HEK293 (cell line): ENCODE measurements around the gene IRAK2.
A peak's percentile ranks its signal among the peaks of the same experiment; 100 is the strongest.

Experiments used
- CTCF ChIA-PET: fragments of 350-600 bp; formaldehyde crosslinking; extraction: SDS; loops from one replicate; lab custom pipeline; 2021; ENCODE audit warnings: antibody characterized with exemption; lab: Yijun Ruan, JAX
- POLR2A ChIA-PET: fragments of 300-600 bp; formaldehyde crosslinking; extraction: SDS; loops from one replicate; lab custom pipeline; 2020; ENCODE audit warnings: antibody characterized with exemption, inconsistent platforms; lab: Yijun Ruan, JAX
- H3K27ac ChIP-seq: fragments of 200-500 bp; sonication (Bioruptor generic); 2 replicates; pipeline ENCODE4 v1.5.1; 2014; ENCODE audit warnings: low read depth, low read length, control low read depth, inconsistent platforms; ENCODE audit errors: extremely low read depth
- H3K36me3 ChIP-seq, 2 experiments: fragments of 200-500 bp in 1 of 2; sonication (Bioruptor generic) in 1 of 2; 1 replicate in 1 of 2; 2 replicates in 1 of 2; pipeline ENCODE4 v1.5.1; 2014 to 2017; ENCODE audit warnings: inconsistent platforms in 2 of 2, low read length in 2 of 2; ENCODE audit not compliant: control insufficient read depth in 2 of 2, insufficient read depth in 1 of 2
- H3K4me1 ChIP-seq: fragments of 200-500 bp; sonication (Bioruptor generic); 2 replicates; pipeline ENCODE4 v1.5.1; 2014; ENCODE audit warnings: mild to moderate bottlenecking, low read length, inconsistent platforms; ENCODE audit not compliant: control insufficient read depth, insufficient read depth
- H3K4me3 ChIP-seq: 2 replicates; pipeline ENCODE4 v1.5.1; 2011; ENCODE audit warnings: low read depth, mild to moderate bottlenecking, control low read depth, low read length, moderate library complexity
- H3K9me3 ChIP-seq: fragments of 200-500 bp; sonication (Bioruptor generic); 2 replicates; pipeline ENCODE4 v1.5.1; 2014; ENCODE audit warnings: low read depth, low read length, inconsistent platforms; ENCODE audit not compliant: control insufficient read depth, insufficient read depth
- BCL11B ChIP-seq: fragments of 450-650 bp; formaldehyde crosslinking; IDR thresholded peaks from 2 replicates; pipeline ENCODE4 v1.5.1; 2016; ENCODE audit warnings: low read depth, missing biosample characterization, missing genetic modification characterization
- BCL6B ChIP-seq: fragments of 450-650 bp; formaldehyde crosslinking; IDR thresholded peaks from 2 replicates; pipeline ENCODE4 v1.5.1; 2017; ENCODE audit warnings: missing biosample characterization, missing genetic modification characterization
- EGR2 ChIP-seq: fragments of 450-650 bp; formaldehyde crosslinking; IDR thresholded peaks from 2 replicates; pipeline ENCODE4 v1.5.1; 2016; ENCODE audit warnings: low read depth, missing biosample characterization, missing genetic modification characterization
- HOXD13 ChIP-seq: sonication (generic); formaldehyde crosslinking; IDR thresholded peaks from 2 replicates; pipeline ENCODE4 v1.8.0; 2022; ENCODE audit warnings: missing genetic modification reagents, borderline replicate concordance
- KLF9 ChIP-seq: fragments of 450-650 bp; formaldehyde crosslinking; IDR thresholded peaks from 2 replicates; pipeline ENCODE4 v1.5.1; 2016; ENCODE audit warnings: missing biosample characterization, missing genetic modification characterization, low read depth
- PRDM1 ChIP-seq: fragments of 450-650 bp; formaldehyde crosslinking; IDR thresholded peaks from 2 replicates; pipeline ENCODE4; 2016; ENCODE audit warnings: missing biosample characterization, missing genetic modification characterization
- RBAK ChIP-seq: fragments of 450-650 bp; formaldehyde crosslinking; IDR thresholded peaks from 2 replicates; pipeline ENCODE4 v1.5.1; 2016; ENCODE audit warnings: missing biosample characterization, missing genetic modification characterization
- REPIN1 ChIP-seq: fragments of 450-650 bp; formaldehyde crosslinking; IDR thresholded peaks from 2 replicates; pipeline ENCODE4 v1.5.1; 2017; ENCODE audit warnings: missing biosample characterization, missing genetic modification characterization, low read depth
- SETDB1 ChIP-seq: IDR thresholded peaks from one replicate; pipeline ENCODE4 v1.6.1; 2017; ENCODE audit warnings: mild to moderate bottlenecking, low read length, moderate library complexity, mixed read lengths; ENCODE audit not compliant: insufficient read length
- YY2 ChIP-seq: fragments of 450-650 bp; formaldehyde crosslinking; IDR thresholded peaks from 2 replicates; pipeline ENCODE4 v1.5.1; 2016; ENCODE audit warnings: missing biosample characterization, missing genetic modification characterization
- ZBTB17 ChIP-seq: fragments of 450-650 bp; formaldehyde crosslinking; IDR thresholded peaks from 2 replicates; pipeline ENCODE4 v1.5.1; 2016; ENCODE audit warnings: missing biosample characterization, missing genetic modification characterization
- ZBTB48 ChIP-seq: fragments of 450-650 bp; formaldehyde crosslinking; IDR thresholded peaks from 2 replicates; pipeline ENCODE4 v1.5.1; 2016; ENCODE audit warnings: missing biosample characterization, missing genetic modification characterization
- ZFHX2 ChIP-seq: fragments of 450-650 bp; formaldehyde crosslinking; conservative IDR thresholded peaks from 2 replicates; pipeline ENCODE4 v1.5.1; 2016; ENCODE audit warnings: missing biosample characterization, missing genetic modification characterization
- ZNF112 ChIP-seq: fragments of 450-650 bp; formaldehyde crosslinking; IDR thresholded peaks from 2 replicates; pipeline ENCODE4 v1.5.0; 2017; ENCODE audit warnings: missing biosample characterization, missing genetic modification characterization
- ZNF184 ChIP-seq: fragments of 450-650 bp; IDR thresholded peaks from 2 replicates; pipeline ENCODE4 v1.5.1; 2018; ENCODE audit warnings: missing biosample characterization, mild to moderate bottlenecking, missing genetic modification characterization
- ZNF211 ChIP-seq: fragments of 450-650 bp; formaldehyde crosslinking; IDR thresholded peaks from 2 replicates; pipeline ENCODE4 v1.5.1; 2016; ENCODE audit warnings: low read depth, missing biosample characterization, missing genetic modification characterization
- ZNF221 ChIP-seq: fragments of 450-650 bp; formaldehyde crosslinking; IDR thresholded peaks from 2 replicates; pipeline ENCODE4 v1.5.1; 2017; ENCODE audit warnings: missing biosample characterization, missing genetic modification characterization, borderline replicate concordance
- ZNF23 ChIP-seq: fragments of 450-650 bp; formaldehyde crosslinking; IDR thresholded peaks from 2 replicates; pipeline ENCODE4 v1.5.1; 2016; ENCODE audit warnings: missing biosample characterization, missing genetic modification characterization, borderline replicate concordance
- ZNF239 ChIP-seq: fragments of 450-650 bp; formaldehyde crosslinking; IDR thresholded peaks from 2 replicates; pipeline ENCODE4 v1.5.1; 2016; ENCODE audit warnings: missing biosample characterization, missing genetic modification characterization
- ZNF274 ChIP-seq, 2 experiments: fragments of 200-500 bp in 1 of 2; fragments of 450-650 bp in 1 of 2; sonication (Bioruptor generic) in 1 of 2; formaldehyde crosslinking in 1 of 2; IDR thresholded peaks; 2 replicates each; pipeline versions ENCODE4 v1.5.1 to v1.6.1; 2014 to 2016; ENCODE audit warnings: borderline replicate concordance in 1 of 2, inconsistent platforms in 1 of 2, low read length in 1 of 2, missing biosample characterization in 1 of 2, missing genetic modification characterization in 1 of 2
- ZNF280C ChIP-seq: fragments of 450-650 bp; formaldehyde crosslinking; IDR thresholded peaks from 2 replicates; pipeline ENCODE4 v1.5.1; 2016; ENCODE audit warnings: missing biosample characterization, missing genetic modification characterization
- ZNF366 ChIP-seq: fragments of 450-650 bp; formaldehyde crosslinking; conservative IDR thresholded peaks from 2 replicates; pipeline ENCODE4 v1.5.1; 2016; ENCODE audit warnings: missing biosample characterization, missing genetic modification characterization
- ZNF416 ChIP-seq: fragments of 450-650 bp; formaldehyde crosslinking; IDR thresholded peaks from 2 replicates; pipeline ENCODE4 v1.5.1; 2016; ENCODE audit warnings: missing biosample characterization, missing genetic modification characterization
- ZNF433 ChIP-seq: fragments of 450-650 bp; formaldehyde crosslinking; IDR thresholded peaks from 2 replicates; pipeline ENCODE4 v1.5.1; 2016; ENCODE audit warnings: missing biosample characterization, missing genetic modification characterization, low read depth
- ZNF510 ChIP-seq: fragments of 450-650 bp; formaldehyde crosslinking; IDR thresholded peaks from 2 replicates; pipeline ENCODE4 v1.5.1; 2018; ENCODE audit warnings: mild to moderate bottlenecking, missing genetic modification characterization, missing biosample characterization; ENCODE audit not compliant: insufficient replicate concordance
- ZNF521 ChIP-seq: fragments of 450-650 bp; formaldehyde crosslinking; IDR thresholded peaks from 2 replicates; pipeline ENCODE4 v1.5.1; 2017; ENCODE audit warnings: missing biosample characterization, mild to moderate bottlenecking, missing genetic modification characterization
- ZNF670 ChIP-seq: fragments of 450-650 bp; formaldehyde crosslinking; IDR thresholded peaks from 2 replicates; pipeline ENCODE4 v1.5.1; 2016; ENCODE audit warnings: missing biosample characterization, missing genetic modification characterization, low read depth
- ZNF692 ChIP-seq: fragments of 450-650 bp; formaldehyde crosslinking; IDR thresholded peaks from 2 replicates; pipeline ENCODE4 v1.5.1; 2016; ENCODE audit warnings: missing biosample characterization, missing genetic modification characterization
- ZNF768 ChIP-seq: fragments of 450-650 bp; formaldehyde crosslinking; IDR thresholded peaks from 2 replicates; pipeline ENCODE4 v1.5.1; 2018; ENCODE audit warnings: missing biosample characterization, mild to moderate bottlenecking, missing genetic modification characterization
- ZSCAN23 ChIP-seq: fragments of 450-650 bp; formaldehyde crosslinking; IDR thresholded peaks from 2 replicates; pipeline ENCODE4 v1.5.1; 2016; ENCODE audit warnings: missing biosample characterization, missing genetic modification characterization
- ZSCAN30 ChIP-seq: fragments of 450-650 bp; IDR thresholded peaks from 2 replicates; pipeline ENCODE4 v1.5.1; 2018; ENCODE audit warnings: missing biosample characterization, mild to moderate bottlenecking, missing genetic modification characterization, moderate library complexity

Gene IRAK2

GRCh38 chr3:10263646-10264363, 99.1 kb downstream of the IRAK2 start:
- Histone ChIP-seq H3K27ac (no peak overlapping the region), H3K4me1 (0 out of 2 replicates have a peak, but pooled peaks cover 2% of the 10 kb centered on the region)
- CTCF ChIA-PET: interaction anchor here (0.6 to 2.8 kb wide), 12 partner anchors 9 to 467 kb away, joined by 3 to 8 read pairs (median 4); partner anchors contain the start of gene TATDN2
- TF ChIP-seq SETDB1 (no peak), ZNF274 (IDR thresholded peaks at IDR 0.05; ENCODE audit: low read length) (no peak), ZNF274 (tag by site-specific recombination; IDR thresholded peaks at IDR 0.05; ENCODE audit: borderline replicate concordance) (no peak), BCL11B (tag by site-specific recombination) (no peak), EGR2 (tag by site-specific recombination) (peak; percentile 63), ZBTB48 (tag by site-specific recombination) (no peak), ZNF510 (tag by site-specific recombination) (no peak), ZNF112 (tag by site-specific recombination) (no peak), RBAK (no peak), ZNF184 (no peak), ZNF670 (tag by site-specific recombination) (no peak), ZBTB17 (tag by site-specific recombination) (peak; percentile 45), ZSCAN30 (tag by site-specific recombination) (no peak), ZNF23 (no peak), HOXD13 (CRISPR knock-in tag) (no peak), KLF9 (0 out of 2 replicates have a peak, but pooled peaks have one; percentile 13), ZNF211 (tag by site-specific recombination) (no peak), ZNF521 (tag by site-specific recombination) (no peak), ZNF366 (tag by site-specific recombination) (0 out of 2 replicates have a peak, but pooled peaks have one; percentile 42), ZSCAN23 (tag by site-specific recombination) (no peak), ZNF239 (tag by site-specific recombination) (no peak), PRDM1 (peak; percentile 78), ZNF692 (no peak), ZNF433 (tag by site-specific recombination) (no peak), ZFHX2 (peak; percentile 54; the same call in 1 of the 2 replicates), ZNF221 (tag by site-specific recombination) (no peak)
- TF ChIP-seq, all 188 proteins: peak for 6
- Histone ChIP-seq H3K9me3 (no peaks in the 10 kb centered on the region), H3K4me3 (no peak overlapping the region), H3K36me3 (peaks cover 40 to 74% of the 10 kb centered on the region in 2 experiments; a peak in 2 of 3 replicates)
- POLR2A ChIA-PET: interaction anchor here (0.8 to 1.7 kb wide), 2 partner anchors 16 to 471 kb away, joined by 6 to 9 read pairs; partner anchors contain the start of genes ARPC4 and TATDN2

GRCh38 chr3:10265833-10266232, 101.1 kb downstream of the IRAK2 start:
- Histone ChIP-seq H3K27ac (no peak overlapping the region), H3K4me3 (no peak overlapping the region), H3K36me3 (peaks cover 35 to 74% of the 10 kb centered on the region in 2 experiments), H3K9me3 (no peaks in the 10 kb centered on the region), H3K4me1 (0 out of 2 replicates have a peak, but pooled peaks cover 2% of the 10 kb centered on the region)
- CTCF ChIA-PET: interaction anchor here (0.6 kb wide), 1 partner anchor 26 kb away, joined by 3 read pairs; no protein-coding TSS in a partner anchor
- POLR2A ChIA-PET: no interaction called here
- TF ChIP-seq YY2 (no peak), BCL6B (no peak), ZNF416 (tag by site-specific recombination) (no peak), REPIN1 (tag by site-specific recombination) (no peak), ZSCAN23 (tag by site-specific recombination) (no peak), ZNF280C (tag by site-specific recombination) (no peak), ZNF768 (tag by site-specific recombination) (no peak), ZNF211 (tag by site-specific recombination) (no peak), ZNF239 (tag by site-specific recombination) (no peak)
